Stimulated activated CD4-positive, alpha-beta T cell treated with anti-CD3 and anti-CD28 coated beads, Interleukin-12 subunit alpha, Interleukin-12 subunit beta, amount 100 ng/mL, for 48 hours (primary cell): ENCODE measurements around the gene MEPCE.
A peak's percentile ranks its signal among the peaks of the same experiment; 100 is the strongest.

Source experiments
- DNase-seq, 3 donors: peaks; one replicate each; pipeline ENCODE4 v3.0.0-alpha.2; 2020; ENCODE audit warnings: low read depth in 2 of 3, low spot score in 1 of 3

The MEPCE gene

DNA sequence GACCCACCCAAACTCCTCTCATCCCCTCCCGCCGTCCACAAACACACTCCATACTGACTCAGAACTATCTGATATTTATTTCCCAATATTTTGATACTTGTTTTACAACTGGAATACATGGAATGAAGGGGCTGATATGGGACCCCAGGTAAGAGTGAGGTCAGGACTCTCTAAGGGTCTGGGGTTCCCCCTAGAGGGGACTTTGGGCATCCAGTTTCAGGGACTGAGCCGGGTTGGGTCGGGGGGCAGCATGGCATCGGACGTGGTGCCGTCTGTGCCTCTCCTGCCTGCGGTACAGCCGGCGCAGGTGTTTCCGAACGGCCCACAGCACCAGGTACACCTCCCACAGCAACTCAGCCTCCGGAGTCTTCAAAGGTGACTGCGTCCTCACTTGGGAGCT lies 26.9 kb downstream of the MEPCE start:
- no peak for DNase-seq

DNA sequence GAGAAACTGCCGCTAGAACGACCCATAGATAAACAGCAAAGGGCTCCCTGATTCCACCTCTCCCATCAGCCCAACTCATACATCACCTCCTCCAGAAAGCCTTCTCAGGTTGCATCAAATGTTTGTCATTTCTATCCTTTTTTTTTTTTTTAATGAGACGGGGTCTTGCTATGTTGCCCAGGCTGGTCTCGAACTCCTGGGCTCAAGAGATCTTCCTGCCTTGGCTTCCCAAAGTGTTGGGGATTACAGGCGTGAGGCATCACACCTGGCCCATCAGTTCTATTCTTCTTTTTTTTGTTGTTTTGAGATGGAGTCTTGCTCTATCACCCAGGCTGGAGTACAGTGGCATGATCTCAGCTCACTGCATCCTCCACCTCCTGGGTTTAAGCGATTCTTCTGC lies 27.4 kb downstream of the MEPCE start:
- DNase-seq: no peak

DNA sequence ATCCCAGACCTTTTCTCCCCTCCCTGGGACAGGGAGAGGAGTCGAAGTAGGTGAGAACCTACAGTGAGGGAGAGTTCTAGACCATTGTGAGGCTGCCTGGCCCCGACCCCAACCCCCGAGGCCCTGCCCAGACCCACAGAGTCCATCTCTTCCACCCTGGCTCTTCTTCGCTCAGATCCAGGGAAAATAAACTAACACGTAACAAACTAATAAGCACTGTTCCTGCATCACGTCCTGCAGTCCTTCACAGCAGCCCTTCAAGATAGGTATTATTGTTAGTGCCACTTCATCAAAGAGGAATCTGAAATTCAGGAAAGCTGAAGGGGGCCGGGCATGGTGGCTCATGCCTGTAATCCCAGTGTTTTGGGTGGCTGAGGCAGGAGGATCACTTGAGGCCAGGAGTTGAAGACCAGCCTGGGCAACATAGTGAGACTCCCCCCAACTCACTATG lies 34.6 kb downstream of the MEPCE start, which contains the start of gene SPACDR:
Gene SPACDR (minus strand): TSS at position 51 of the 451 bp plus-strand sequence. CDS start 235 bp downstream, outside the sequence.
- DNase-seq: no peak

DNA sequence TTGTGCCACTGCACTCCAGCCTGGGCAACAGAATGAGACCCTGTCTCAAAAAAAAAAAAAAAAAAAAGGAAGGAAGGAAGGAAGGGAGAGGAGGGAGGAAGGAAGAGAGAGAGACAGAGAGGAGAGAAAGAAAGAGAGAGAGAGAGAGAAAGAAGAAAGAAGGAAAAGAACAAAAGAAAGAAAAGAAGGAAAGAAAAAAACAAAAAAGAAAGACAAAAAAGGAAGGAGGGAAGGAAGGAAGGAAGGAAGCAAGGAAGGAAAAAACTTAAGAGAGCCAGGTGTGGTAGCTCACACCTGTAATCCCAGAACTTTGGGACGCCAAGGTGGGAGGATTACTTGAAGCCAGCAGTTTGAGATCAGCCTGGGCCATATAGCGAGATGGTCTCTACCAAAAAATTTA lies 35.2 kb downstream of the MEPCE start:
- no peak for DNase-seq

DNA sequence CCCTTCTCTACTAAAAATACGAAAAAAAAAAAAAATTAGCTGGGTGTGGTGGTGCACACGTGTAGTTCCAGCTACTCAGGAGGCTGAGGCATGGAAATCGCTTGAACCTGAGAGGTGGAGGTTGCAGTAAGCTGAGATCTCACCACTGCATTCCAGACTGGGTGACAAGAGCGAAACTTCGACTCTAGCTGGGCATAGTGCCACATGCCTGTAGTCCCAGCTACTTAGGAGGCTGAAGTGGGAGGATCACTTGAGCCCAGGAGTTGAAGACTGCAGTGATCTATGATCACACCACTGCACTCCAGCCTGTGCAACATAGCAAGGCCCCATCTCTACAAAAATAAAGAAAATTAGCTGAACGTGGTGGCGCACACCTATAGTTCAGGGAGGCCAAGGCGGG lies 35.7 kb downstream of the MEPCE start:
- no peak for DNase-seq

DNA sequence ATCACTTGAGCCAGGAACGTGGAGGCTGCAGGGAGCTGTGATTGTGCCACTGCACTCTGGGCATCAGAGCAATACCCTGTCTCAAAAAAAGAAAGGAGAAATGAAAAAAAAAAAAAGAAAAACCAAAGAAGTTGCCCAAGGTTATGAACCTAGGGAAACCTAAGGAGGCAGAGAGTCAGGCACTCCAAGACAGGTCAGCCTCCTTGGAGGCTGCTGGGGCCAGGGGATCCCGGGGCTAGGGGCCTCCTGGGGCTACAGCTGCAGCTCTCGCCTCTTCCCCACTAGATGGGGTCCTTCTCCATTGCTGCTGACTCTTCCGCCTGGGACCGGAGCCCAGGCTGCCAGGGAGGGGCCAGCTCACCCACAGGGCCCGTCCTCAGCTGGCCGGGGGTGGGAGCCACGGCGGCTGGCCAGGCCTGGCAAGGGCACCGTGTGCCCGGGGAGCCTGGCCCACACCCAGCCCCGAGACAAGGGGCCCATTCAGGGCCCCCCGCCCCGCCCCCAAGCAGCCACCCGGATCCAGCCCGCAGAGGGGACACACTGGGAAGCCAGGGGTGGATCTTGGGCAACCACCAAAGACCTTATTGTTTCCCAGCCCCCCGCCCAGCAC lies 36.2 kb downstream of the MEPCE start:
- DNase-seq: no peak

DNA sequence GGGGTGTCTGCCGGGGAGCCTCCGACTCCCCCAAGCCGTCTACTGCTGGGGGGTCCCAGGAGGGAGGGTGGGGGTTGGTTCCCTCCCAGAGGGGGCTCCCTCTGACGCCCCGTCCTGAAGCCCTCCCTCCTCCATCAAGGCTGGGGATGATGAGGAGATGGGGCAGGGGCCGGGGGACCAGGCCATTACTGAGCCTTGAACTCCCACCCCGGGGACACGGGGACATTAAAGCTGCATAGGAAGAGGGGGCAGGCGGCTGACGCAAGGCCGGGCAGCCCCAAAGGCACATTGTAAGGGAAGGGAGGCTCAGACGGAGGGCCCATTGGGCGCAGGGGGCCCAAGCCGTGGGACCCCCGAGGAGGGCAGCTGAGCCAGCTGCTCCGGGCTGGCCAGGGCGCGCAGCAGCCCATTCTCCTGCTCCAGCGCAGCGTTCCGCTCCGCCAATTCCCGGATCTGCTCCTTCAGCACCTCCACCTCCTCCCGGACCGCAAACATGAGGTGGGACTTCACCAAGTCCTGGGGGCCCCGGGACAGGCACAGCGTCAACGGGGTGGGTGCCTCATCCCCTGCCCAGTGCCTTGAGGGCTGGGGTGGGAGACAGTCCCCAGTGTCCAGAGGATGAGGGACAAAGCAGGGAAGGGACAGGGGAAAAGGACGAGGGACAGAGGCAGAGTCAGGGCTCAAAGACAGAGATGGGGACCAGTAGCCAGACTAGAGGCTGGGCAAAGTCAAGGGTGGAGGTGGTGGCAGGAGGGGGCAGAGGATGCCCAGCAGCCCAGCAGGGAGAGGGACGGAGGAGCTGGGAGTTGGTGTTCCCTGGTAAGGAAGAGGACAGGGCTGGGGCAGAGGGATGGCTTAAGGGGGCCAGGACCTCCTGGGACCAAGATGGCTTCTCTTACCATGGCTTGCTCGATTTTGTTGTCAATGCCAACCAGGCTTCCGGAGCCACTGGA lies 37.3 kb downstream of the MEPCE start:
- DNase-seq: no peak

DNA sequence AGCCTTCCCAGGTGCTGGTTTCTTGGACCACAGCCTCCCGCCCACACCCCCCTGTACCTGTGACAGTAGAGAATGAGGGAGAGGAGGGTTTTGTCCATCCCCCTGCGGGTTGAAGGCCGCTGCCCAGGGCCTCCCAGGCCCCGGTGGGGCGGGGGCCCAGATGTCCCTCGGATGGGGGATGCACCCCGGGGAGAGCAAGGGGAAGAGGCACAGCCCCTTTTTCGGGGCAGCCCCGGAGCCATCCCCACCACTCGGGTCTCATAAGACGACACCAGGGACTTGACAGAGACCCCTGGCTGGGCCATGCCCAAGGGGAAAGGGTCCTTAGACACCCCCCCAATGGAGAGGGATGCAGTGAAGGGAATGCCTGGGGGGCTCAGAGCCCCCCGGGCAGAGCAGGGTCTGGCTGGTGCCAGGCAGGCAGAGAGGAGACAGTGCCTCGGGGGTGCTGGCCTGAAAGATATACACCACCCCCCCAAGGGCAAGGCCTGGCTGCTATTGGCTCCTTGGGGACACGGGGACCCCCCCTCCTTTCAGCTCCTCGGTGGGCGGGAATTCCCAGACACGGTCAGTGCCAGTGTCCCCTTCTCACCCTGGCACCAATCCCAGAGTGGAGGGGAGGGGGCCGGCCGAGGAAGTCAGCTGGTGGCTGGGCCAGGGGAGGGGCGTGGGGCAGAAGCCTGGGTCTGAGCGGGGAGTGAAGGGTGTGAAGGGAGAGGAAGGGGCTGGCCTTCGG lies 38.2 kb downstream of the MEPCE start:
- DNase-seq: no peak

DNA sequence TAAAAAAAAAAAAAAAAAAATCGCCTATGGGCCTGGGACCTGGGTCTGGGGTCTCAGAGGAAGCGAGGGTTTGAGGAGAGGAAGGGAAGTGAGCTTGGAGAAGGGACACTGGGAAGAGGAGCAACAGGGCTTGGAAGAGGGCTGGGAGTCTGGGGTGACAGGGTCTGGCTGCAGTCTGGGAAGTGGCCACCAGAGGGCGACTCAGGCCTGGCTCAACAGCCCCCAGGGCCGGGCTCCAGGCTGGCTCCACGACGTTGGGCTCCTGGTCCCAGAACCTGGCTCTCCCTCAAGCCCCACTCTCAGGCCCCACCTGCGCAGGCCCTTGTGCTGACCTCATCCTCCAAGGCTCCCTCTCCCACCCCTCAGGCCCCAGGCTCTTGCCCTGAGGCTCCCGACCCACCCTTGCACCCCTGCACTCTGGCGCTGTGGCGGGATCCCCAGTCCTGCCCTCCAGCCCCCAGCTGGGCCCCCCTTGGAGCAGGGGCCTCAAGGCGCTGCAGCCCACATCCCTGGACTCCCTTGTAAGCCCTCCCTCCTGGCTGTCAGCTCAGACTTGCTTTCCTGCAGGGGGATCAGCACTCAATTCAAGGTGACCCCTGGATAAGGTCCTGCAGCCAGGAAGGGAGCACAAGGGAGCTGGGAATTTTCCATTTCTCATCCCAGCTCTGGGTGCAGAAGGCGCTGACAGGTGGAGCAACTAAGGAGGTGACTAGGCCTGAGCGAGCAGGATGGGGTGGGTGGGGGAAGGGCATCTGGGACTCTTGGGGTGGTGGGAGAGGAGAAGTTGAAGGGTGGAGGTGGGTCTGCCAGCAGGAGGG lies 39.8 kb downstream of the MEPCE start:
- DNase-seq: peak; percentile 64 to 87 (median 79)

DNA sequence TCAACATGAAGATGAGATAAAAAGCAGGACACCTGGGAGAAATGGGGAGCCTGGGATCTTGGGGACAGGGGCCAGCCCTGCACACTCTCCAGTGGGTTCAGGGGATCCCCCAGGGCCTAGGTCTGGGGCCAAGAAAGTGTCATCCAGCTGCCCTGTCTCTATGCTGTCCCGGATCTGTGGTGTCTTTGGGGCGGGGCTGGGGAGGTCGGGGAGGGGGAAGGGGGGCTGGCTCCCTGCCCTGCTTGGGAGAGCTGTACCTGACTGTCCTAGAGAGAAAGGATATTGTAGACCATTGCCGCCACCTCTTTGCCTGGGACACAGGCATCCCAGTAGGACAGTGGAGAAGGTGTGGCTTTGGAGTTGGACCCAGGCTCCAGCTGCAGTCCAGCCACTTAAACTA lies 41.4 kb downstream of the MEPCE start:
- no peak for DNase-seq

DNA sequence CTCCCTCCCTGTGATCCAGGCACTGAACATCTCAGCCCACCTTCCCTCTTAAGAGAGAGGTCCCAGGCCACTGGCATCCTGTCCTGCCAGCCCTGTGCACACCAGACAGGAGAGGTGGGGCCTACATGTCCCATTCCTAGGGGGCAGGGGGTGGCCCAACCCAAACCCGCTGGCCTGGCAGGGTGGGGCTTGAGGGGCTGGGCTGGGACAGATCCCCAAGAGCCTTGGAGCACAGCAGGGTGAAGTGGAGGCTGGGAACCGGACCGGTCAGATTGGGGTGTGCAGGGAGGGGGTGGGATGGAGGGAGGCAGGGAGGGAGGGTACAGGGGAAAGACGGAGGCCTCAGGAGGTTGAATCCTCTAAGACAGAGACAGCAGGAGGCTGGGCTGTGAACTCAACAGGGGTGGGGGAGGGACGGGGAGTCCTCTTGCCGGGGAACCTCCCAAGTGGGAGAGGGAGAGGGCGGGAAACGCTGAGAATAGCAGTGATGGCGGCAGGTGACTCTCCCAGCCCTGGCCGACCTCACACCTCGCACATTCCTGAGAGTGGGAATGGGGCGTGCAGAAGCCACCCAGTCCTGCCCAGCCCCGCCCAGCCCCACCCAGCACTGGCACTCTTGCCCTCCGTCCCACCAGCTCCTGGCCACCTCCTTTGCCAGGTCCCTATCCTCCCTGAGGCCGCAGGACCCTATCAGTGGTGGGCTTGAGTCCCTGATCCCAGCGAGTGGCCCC lies 42.7 kb downstream of the MEPCE start:
- DNase-seq: no peak

DNA sequence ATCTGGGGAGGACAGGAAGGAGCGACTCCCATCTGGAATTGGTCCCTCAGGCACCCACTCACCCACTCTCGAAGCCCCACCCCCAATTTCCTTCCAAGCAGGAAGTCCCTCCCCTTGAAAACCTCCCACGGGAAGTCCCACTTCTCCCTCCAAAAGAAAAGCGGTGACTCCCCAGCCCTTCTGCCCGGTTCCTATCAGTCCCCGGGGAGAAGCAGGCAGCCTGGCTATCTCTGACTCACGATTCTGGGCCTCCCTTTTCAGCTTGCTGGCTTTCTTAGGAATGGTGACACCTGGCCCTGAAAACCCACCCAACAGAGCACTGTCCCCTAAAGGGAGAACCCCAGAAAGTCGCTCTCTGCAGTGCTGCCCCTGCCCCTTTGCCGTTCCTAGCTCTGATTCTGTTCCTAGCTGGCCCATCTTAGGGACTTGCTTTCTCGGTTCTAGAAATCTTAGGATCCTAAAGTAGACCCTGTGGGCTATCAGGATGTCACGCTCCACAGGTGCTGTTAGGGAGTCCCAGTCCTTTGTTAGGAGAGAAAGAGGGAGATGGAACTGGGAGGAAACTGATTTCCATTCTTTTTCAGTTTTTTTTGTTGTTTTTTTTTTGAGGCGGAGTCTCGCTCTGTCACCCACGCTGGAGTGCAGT lies 43.3 kb downstream of the MEPCE start:
- no peak for DNase-seq

DNA sequence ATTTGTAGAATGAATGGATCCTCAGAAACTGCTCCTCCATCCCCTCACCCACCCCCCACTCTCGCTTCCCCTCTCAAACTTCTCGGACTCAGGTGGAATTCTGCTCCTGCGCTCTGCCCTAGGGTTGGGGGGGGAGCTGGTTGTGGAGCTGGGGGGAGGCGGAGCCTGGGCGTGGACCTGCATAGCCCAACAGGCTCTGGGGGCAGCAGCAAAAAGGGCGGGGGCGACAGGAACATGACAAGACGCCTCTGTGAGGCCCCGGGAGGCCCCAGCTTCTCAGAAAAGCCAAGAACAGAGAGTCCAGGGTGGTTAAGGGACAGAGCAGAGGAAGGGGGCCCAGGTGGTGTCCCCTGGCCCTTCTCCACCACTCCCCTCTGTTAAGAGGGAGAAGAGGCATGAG lies 45.9 kb downstream of the MEPCE start:
- no peak for DNase-seq

DNA sequence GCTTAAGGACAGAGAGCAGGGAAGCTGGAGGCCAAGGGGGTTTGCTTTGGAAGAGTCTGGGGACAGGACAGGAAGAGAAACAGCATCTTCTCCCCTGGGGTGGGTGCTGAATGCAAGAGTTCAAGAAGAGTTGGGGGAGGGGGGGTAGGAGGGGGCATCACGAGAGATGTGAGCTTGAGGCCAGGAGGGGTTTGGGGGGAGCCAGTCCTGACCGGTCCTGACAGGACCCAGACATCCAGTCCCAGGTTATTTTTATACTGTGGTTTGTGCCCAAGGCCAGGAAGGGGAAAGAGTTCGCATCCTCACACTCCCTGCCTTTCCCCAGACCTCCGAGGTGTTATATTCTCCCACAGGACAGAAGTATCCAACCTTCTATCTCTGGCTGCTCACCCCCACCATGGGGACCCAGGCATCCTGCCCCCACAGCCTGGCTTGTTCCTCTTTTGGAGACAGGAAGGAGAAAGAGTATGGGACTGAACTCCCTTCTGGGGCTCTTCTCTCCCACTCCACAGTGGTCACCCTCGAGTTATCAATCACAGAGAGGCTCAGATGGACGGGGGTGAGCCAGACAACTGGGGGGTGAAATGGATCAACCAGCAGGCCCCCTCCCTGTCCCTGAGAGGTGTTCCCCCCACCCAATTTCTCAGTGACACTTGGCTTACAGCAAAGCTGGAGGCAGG lies 46.6 kb downstream of the MEPCE start:
- no peak for DNase-seq

DNA sequence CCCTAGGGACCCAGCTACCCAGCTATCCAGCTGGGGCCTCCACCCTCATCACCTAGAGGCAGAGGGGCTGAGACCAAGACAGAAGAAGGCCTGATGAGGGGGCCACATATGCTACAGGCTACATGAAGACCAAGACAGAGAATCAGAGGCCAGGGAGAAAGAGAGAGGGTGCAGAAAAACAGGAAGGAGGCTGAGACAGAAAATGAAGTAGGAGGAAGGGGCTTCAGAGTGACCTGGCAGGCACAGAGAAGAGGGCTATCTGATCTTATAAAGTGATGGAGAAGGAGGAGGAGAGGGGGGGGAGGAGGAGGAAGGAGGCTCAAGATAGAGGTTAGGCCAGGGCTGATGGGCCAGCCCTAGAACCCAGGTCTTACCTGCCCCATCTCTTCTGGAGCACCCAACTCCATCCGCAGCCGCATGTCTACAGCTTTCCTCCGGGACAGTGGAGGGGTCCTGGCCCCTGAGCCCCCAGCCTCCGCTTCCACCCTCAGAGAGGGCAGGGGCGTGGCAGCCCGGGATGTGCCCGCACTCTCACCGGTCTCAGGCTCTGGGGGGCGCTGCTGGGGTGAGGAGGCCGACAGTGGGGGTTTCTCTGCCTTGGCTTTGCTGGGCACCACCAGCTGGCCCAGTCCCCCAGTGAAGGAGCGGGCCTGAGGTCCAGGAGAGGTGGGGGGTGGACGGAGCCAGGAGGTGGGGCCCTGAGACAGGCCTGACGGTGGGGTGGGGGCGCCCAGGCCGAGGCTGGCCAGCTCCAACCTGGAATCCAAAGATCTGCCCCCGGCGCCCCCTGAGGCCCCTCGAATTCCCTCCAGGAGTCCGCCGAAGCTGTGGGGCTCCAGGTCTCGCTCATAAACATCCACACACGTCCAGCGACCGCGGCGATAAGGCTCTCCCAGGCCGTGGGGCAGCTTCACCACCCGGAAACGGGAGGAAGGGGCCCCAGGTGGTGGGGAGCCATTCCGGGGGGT lies 47.6 kb downstream of the MEPCE start:
- peak in 2 of 3 donors; percentile 38 to 48 for DNase-seq

DNA sequence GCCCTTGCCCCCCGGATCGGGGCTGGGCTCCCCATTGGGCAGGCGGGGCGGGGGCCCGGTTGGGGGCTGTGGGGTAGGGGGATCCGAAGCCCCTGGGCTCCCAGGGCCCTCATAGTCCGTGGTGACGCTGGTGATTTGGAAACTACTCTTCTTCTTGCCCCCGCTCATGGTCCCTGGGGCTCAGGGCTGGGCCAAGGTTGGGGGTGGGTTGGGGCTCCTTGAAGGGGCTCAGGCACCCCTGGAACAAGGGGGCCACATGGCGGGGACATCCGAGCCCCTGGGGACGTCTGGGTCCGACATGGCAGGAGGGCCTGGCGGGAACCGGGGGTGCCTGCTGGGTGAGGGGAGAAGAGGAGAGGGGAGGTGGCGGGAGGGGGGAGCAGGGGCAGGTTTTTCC lies 48.2 kb downstream of the MEPCE start:
- DNase-seq: no peak

DNA sequence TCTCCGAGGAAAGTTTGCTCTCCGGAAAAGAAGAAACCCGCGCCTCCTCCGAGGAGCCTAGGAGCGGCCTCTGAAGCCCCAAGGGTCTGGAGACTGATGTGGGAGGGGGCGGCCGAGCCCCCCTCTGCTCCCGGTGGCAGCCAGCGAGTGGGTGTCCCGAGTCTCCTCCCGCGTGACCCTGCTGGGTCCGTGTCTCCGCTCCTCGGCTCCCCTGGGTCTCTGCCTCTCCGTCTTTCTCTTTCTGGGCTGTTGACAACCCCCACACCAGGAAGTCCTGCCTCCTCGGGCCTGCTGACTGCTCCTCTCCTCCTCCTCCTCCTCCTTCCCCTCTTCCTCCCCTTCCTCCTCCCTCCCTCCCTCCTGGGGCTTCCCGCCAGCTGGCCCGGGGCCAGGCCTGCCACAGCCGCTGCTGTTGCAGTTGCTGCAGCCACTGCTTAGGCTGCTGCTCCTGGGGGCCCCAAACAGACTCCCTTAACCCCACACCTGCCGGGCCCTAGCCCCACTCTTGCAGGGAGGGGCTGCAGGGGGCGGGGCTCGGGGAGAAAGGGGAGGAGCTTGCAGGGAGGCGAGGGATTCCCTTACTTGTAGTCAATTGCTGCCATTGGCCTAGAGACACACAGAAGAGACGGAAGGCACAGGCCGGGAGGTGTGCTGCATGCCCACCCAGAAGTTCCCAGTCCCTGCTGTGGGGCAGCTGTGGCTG lies 49.5 kb downstream of the MEPCE start, which contains the start of gene TSC22D4:
Gene TSC22D4 (minus strand): TSS at position 257 of the 703 bp plus-strand sequence. CDS start 1,176 bp downstream, outside the sequence.
- peak; percentile 81 to 93 (median 85) for DNase-seq
